Stimulated activated CD8-positive, alpha-beta memory T cell treated with anti-CD3 and anti-CD28 coated beads, Interleukin-4, amount 100 ng/mL, for 48 hours (primary cell): Measurements from ENCODE around the gene CANT1.
A peak's percentile ranks its signal among the peaks of the same experiment; 100 is the strongest.
"Not testable (repeated sequence)": the region's sequence is repeated elsewhere in the genome, so short reads cannot be mapped to it uniquely, and the experiment has no call there.

Experiments
- DNase-seq: peaks from one replicate; pipeline ENCODE4 v3.0.0-alpha.2; 2020

Gene CANT1

GRCh38 chr17:78974635-78975591 lies 34.7 kb downstream of the CANT1 start:
- DNase-seq = no peak

DNA sequence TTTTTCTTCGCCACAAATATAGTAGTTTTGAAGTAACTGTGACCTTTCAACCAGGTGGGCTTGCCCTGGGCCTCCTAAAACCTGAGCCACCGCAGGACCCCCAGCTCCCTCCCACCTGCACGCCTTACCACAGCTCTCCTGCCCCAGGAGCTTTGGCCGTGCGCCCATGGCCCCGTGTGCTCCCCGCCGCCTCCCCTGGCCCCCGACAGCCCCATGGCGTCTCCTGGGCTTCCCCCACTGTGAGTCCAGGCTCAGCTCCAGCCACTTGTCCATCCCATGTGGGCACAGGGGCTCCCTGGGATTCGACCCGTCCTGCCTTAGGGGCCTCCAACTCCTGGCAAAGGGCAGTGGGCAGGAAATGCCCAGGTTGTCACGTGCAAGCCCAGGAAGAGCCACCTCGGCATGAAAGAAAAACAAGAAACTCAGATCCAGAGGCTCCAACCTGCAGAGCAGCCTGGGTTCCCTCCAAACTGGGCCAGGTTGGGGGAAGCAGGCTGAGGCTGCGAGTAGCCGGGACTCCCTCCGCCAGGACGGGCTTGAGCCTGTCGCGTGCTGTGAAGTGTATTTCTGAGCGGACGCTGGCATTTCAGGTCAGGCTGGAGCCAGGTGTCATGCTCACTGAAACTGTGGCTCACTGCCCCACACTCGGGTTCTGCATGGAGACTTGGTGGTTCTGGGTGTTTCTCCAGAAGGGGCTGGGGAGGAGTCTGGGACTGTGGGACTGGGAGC lies 35.6 kb downstream of the CANT1 start:
- DNase-seq = no peak

DNA sequence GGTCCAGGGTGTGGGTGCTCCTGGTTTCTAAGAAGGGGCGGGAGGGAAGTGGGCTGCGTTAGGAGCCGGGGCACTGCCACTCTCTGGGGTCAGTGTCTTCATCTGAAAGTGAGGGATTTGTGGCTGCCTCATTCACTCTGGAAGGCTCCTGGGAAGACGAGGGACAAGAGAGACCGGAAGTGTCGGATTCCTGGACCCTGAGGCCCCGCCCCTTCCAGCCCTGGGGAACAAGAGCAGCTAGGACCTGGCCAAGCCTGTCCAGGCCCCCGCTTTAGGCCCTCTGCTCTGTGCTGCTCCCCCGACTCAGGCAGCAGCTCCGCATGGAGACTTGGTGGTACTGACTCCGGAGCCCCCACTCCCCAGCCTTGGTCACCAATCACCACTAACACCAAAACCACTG lies 36.4 kb downstream of the CANT1 start:
- DNase-seq = no peak

DNA sequence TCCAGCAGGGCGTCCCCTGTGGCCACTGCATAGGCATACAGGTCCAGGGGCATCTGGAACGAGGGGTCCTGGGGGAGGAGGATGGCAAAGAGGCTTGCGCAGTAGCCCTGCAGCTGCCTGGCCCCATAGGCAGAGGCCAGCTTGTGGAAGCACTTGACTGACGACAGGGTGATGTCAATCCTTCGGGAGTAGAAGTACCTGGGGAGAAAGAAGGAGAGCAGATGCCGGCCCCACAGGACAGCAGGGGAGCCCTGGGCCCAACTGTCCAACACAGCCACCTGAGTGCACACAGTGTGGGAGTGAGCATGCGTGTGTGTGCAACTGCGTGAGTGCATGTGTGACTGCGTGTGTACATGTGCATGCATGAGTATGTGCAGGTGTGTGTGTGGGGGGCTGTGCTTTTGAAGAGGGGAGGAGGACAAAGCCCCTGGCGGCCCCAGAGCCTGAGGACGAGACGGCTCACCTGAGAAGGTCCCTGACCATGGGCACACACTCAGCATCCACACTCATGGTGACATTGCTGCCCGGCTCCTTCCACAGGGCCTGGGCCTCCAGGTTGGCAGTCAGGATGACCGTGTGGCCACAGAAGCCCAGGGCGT lies 37.0 kb downstream of the CANT1 start:
- no peak for DNase-seq

DNA sequence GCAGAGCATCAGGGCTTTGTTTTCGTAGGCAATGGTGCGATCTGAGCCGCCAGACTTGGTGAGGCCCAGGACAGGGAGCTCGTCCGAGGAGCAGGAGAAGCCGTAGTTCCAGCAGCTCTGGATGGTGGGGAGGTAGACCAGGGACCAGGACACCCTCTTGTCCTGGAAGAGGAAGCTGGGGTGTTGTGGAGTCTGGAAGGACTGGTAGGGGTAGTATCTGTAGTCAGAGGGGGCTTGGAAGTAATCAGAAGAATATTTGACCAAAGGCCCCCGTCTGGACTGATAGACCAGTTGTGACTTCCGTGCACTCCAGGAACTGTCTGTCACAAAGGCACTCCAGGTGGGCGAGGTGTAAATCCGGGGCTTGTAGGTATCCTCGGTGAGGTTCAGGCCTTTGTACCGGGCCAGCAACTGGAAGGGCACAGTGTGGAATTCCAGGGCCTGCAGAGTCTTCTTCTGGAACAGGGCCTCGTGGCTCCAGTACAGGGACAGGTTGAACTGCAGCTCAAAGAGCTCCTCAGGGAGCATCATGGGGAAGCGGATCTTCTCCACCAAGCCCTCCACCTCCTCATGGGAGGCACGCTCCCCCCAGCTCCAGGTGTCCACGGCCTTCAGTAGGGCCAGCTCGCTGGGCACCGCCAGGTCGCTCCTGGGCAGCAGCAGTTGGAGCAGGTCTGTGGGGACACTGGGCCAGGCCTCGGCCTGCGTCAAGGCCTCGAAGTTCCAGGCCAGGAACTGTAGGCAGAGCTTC lies 37.6 kb downstream of the CANT1 start:
- DNase-seq = no peak

DNA sequence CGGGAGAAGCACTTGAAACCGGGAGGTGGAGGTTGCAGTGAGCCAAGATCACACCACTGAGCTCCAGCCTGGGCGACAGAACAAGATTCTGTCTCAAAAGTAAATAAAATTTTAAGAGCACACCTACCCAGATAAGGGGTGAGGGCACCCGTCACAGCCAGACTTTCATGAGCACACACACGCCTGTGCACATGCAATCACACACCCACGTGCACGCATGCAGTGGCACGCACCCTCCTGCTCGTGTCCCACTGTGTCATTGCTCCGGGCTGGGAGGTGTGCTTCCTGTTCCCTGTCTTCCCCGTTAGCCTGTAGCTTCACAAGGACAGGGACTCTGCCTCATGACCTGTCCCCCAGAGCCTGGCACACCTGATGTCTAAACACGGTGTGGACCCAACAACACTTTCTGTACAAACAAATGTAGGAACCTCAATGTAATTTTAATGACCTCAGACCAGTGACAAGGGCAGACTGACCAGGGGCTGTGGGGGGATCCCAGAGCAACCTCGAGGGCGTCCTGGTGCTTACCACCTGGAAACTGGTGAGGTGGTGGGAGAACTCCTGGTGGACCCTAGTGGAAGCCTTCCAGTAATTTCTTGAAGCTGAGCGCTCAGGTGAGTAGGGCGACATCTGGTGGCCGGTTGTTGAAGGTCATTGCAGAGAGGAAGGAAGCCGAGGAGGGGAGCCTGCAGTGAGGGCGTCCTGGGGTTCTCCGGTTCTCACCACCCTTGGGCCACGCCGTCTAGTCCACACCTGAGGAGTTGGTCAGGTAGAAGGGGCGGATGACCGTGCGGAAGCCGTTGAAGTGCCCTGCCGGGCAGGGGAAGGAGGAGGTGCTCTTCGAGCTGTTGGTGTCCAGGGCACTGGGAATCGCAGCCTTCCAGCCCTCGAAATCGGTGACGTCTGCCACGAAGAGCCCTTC lies 38.5 kb downstream of the CANT1 start:
- DNase-seq = peak; percentile 90

DNA sequence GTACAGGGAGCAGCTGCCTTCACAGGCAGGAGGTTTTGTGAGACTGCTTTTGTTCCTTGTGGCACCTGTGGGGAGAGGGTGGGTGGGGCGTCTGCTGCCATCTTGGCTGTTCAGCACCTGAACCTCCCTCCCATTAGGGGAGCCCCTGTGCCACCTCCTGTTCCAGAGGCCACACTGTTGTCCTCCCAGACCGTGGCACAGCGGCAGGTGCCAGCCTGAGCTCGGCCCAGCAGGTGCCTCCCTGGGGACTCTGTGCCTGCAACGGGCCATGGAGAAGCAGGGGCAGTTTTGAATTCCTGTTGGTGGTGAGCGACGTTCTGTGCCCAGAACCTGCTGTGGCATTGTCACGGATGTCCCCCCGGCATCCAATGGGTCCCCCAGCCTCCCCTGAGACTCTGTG lies 39.7 kb downstream of the CANT1 start:
- DNase-seq = no peak

- DNase-seq = no peak
These were observed 41.7 kb downstream of the CANT1 start for GRCh38 chr17:78967782-78968362.

DNA sequence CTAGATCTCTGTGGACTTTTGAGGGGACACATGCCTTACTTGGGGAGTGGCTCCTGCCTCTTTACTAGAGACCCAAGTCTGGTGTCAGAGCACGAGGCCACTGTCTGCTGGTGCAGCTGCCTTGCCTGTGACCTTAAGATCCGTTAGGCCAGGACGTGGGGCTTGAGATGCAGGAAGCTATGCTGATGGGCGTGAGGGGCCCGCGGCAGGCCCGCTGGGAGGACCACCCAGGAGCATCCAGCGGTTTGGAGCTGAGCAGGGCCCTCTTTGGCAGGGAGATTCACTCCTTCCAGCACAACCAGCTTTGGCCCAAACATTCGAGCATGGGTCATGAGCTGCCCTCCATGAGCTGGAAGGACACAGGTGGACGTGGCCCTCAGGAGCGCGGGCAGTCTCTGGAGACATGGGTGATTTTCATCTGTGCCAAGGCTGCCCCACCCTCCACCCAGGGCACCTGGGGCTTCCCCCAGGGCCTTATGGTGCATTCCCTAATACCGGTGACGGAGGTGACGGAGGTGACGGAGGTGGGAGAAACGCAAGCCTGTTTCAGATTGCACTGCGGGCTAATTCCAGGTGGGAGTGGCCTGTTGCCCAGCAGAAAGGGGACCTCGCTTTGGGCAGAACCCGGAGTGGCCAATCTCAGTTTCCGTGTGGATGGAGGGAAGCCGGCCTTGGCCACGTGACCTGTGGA lies 42.5 kb downstream of the CANT1 start:
- no peak for DNase-seq

GRCh38 chr17:78966123-78966813 lies 43.3 kb downstream of the CANT1 start:
- DNase-seq = no peak

DNA sequence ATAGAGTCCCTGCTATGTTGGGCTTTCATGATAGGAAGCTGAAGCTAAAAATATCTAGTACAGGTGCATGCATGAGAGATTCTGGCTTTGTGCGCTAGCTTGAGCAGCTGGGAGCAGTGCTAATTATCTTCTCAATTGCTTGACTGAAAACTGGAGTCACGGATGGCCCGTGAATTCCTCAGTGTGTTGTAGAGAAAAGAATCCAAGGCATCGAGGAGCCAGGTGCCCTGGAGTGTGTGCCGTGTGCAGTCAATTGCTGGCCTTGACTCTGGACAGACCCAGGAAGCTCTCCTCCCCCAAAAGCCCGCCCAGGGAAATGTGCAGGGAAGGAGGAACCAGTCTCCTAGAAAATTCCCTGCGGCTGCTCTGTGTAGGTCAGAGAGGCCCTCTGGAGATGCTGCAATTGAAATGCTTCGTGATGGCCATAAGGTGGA lies 44.1 kb downstream of the CANT1 start:
- DNase-seq = no peak

GRCh38 chr17:78963378-78963777 lies 46.2 kb downstream of the CANT1 start:
- no peak for DNase-seq

GRCh38 chr17:78962984-78963348 lies 46.6 kb downstream of the CANT1 start:
- DNase-seq = not testable (repeated sequence)

GRCh38 chr17:78962345-78962983 lies 47.1 kb downstream of the CANT1 start:
- no peak for DNase-seq

GRCh38 chr17:78961571-78961970 lies 48.0 kb downstream of the CANT1 start:
- DNase-seq = no peak

DNA sequence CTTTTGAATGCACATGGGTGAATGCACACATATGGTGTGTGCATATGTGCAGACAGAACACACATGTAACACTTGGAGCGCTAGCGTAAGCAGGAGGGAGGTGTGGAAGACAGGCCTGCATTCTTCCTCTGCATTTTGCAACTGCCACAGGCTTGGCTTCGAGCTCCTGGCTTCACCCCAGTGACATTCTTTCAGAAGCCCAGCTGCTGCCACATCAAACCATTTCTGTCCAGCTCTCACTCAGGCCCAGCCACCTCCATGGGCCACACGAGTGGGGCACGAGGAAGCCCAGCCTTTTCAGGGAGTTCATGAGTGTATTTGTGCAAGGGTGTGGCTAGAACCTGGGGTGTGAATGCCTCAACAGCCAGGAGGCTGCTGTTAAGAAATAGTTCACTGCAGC lies 48.6 kb downstream of the CANT1 start:
- DNase-seq = no peak

- DNase-seq = no peak
These were observed 49.8 kb downstream of the CANT1 start for GRCh38 chr17:78959803-78960202.

- no peak for DNase-seq
These were observed 50.9 kb downstream of the CANT1 start for GRCh38 chr17:78958641-78959127.

GRCh38 chr17:78957128-78957527 lies 52.4 kb downstream of the CANT1 start:
- DNase-seq = no peak
